ENCODE data around the gene OCA2.

OCA2 gene

DNA sequence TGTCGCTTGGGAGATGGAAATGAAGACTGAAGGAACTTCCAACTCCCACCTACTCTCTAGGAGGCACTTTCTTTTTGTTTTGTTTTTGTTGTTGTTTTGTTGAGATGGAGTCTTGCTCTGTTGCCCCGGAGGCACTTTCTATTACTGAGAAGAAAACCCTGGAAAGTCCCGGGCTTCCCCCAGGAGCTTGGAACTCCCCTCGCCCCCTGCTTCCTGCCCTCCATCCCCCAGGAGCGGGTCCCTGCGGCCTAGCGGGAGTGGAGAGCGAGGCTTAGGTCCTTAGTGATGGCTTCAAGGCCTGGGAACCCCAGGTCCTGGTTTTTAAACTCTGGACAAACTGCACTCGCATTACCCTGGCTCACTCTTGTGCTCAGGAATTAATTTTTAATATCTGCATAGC is 195.7 kb downstream of the OCA2 start:
- Histone ChIP-seq H3K27ac (ENCODE audit: low read length) (no peak overlapping the region), H3K27me3 (ENCODE audit: low read depth, low read length) (no peaks in the 10 kb centered on the region), H3K79me2 (ENCODE audit: low read length) (no peaks in the 10 kb centered on the region), H3K4me3 (ENCODE audit: low read length) (no peak overlapping the region), H3K9ac (ENCODE audit: low read length) (no peak overlapping the region), H3K4me2 (ENCODE audit: low read length) (no peak overlapping the region), H2AFZ (ENCODE audit: low read depth, low read length) (no peak overlapping the region), H3K9me3 (ENCODE audit: insufficient read depth, low read length) (0 out of 2 replicates have a peak, but pooled peaks cover 3% of the 10 kb centered on the region), H3K4me1 (ENCODE audit: low read length) (no peaks in the 10 kb centered on the region), H4K20me1 (ENCODE audit: insufficient read depth, low read length) (no peaks in the 10 kb centered on the region), H3K36me3 (replicated peaks; ENCODE audit: low read depth, low read length) (no peaks in the 10 kb centered on the region)
- TF ChIP-seq, protein P1, sequence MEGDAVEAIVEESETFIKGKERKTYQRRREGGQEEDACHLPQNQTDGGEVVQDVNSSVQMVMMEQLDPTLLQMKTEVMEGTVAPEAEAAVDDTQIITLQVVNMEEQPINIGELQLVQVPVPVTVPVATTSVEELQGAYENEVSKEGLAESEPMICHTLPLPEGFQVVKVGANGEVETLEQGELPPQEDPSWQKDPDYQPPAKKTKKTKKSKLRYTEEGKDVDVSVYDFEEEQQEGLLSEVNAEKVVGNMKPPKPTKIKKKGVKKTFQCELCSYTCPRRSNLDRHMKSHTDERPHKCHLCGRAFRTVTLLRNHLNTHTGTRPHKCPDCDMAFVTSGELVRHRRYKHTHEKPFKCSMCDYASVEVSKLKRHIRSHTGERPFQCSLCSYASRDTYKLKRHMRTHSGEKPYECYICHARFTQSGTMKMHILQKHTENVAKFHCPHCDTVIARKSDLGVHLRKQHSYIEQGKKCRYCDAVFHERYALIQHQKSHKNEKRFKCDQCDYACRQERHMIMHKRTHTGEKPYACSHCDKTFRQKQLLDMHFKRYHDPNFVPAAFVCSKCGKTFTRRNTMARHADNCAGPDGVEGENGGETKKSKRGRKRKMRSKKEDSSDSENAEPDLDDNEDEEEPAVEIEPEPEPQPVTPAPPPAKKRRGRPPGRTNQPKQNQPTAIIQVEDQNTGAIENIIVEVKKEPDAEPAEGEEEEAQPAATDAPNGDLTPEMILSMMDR (IDR thresholded peaks at IDR 0.05; ENCODE audit: low read depth, low read length), result no peak
- TF ChIP-seq EZH2phosphoT487 (IDR thresholded peaks at IDR 0.05; ENCODE audit: low read depth), result no peak

DNA sequence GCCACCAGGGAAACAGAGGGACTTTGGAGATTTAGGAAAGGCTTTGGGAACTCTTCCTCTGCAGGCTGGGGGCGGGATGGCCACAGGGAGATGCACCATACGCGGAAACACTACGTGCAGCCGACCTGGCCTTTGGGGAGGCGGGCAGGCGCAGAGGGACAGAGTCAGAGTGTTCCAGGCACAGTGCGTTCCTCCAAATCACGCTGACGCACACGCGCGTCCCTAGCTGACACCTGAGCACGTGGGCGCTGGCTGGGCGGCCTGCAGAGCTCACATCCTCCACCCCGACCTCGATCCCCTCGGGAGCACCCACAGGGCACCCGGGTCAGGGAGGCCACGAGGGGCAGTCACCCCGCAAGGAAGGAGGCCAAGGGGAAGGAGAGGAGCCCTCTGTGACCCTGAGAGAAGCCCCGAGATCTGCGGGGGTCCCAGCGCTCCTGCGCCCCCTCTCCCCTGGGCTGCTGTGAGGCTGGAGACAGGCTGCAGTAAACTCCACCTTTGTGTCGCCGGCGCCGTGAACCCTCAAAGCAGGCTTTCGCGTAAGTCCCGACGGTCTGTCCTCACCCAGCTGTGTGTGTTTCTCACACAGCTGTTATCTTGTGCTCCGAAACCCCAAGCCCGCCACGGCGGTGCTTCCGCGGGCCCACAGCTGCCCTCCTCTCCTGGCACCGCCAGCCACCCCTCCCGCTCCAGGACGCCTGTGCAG is 196.3 kb downstream of the OCA2 start:
- Histone ChIP-seq H3K9me3 (ENCODE audit: insufficient read depth, low read length) (0 out of 2 replicates have a peak, but pooled peaks cover 3% of the 10 kb centered on the region), H3K4me1 (ENCODE audit: low read length) (no peaks in the 10 kb centered on the region), H3K36me3 (replicated peaks; ENCODE audit: low read depth, low read length) (no peaks in the 10 kb centered on the region), H3K27me3 (ENCODE audit: low read depth, low read length) (no peaks in the 10 kb centered on the region), H3K9ac (ENCODE audit: low read length) (no peak overlapping the region), H3K79me2 (ENCODE audit: low read length) (no peaks in the 10 kb centered on the region), H3K27ac (ENCODE audit: low read length) (no peak overlapping the region), H3K4me3 (ENCODE audit: low read length) (no peak overlapping the region), H3K4me2 (ENCODE audit: low read length) (no peak overlapping the region), H4K20me1 (ENCODE audit: insufficient read depth, low read length) (no peaks in the 10 kb centered on the region), H2AFZ (ENCODE audit: low read depth, low read length) (no peak overlapping the region)
- no peak for TF ChIP-seq EZH2phosphoT487 (IDR thresholded peaks at IDR 0.05; ENCODE audit: low read depth)
- TF ChIP-seq, protein P1 (IDR thresholded peaks at IDR 0.05; ENCODE audit: low read depth, low read length), result no peak

DNA sequence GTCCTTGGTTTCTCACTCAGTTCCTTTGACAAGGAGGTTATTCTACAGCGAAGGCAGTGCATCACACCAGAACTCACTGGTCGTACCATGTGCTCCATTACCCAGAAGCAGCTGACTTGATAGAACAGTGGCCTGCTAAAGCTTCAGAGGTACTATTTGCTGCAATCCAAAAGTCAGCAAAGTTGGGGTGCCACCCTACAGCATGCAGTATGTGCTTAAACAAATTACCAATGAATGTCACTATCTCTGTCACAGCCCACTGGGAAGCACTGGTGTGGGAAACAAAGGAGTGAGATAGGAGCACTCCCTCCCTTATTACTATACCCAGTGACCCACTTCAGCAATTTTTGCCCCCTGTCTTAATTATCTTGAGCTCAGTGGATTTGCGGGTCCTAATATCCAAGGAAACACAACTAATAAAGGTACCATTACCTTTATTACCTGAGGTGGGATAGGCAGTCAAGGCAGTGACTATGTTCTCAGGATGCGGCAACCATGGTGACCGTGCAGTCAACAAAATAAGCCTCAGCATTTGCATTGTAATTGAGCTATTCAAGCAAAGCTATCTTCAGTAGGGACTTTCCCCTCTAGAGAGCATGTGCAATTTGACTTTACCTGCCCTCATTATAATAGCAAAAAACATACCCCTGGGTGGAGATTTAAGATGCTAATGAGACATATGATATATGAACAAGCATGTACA is 199.4 kb downstream of the OCA2 start:
- no peak overlapping the region for H2AFZ ChIP-seq (ENCODE audit: low read depth, low read length)
- no peaks in the 10 kb centered on the region for H3K9me3 ChIP-seq (ENCODE audit: insufficient read depth, low read length)
- no peaks in the 10 kb centered on the region for H3K4me1 ChIP-seq (ENCODE audit: low read length)
- no peaks in the 10 kb centered on the region for H3K36me3 ChIP-seq (replicated peaks; ENCODE audit: low read depth, low read length)
- no peak overlapping the region for H3K9ac ChIP-seq (ENCODE audit: low read length)
- H3K27me3 ChIP-seq (ENCODE audit: low read depth, low read length), result no peaks in the 10 kb centered on the region
- TF ChIP-seq EZH2phosphoT487 (IDR thresholded peaks at IDR 0.05; ENCODE audit: low read depth), result no peak
- no peak overlapping the region for H3K27ac ChIP-seq (ENCODE audit: low read length)
- no peak overlapping the region for H3K4me2 ChIP-seq (ENCODE audit: low read length)
- H3K4me3 ChIP-seq (ENCODE audit: low read length), result no peak overlapping the region
- no peaks in the 10 kb centered on the region for H4K20me1 ChIP-seq (ENCODE audit: insufficient read depth, low read length)
- H3K79me2 ChIP-seq (ENCODE audit: low read length), result no peaks in the 10 kb centered on the region

DNA sequence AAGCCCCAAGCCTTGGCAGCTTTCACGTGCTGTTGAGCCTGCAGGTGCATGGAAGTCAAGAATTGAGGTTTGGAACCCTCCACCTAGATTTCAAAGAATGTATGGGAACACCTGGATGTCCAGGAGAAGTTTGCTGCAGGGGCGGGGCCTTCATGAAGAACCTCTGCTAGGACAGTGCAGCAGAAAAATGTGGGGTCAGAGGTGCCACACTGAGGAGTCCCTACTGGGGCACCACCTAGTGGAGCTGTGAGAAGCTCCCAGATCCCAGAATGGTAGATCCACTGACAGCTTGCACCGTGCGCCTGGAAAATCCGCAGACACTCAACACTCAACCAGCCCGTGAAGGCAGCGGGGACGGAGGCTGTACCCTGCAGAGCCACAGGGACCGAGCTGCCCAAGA is 201.6 kb downstream of the OCA2 start:
- Histone ChIP-seq H3K27ac (ENCODE audit: low read length) (no peak overlapping the region), H3K79me2 (ENCODE audit: low read length) (no peaks in the 10 kb centered on the region), H3K9ac (ENCODE audit: low read length) (no peak overlapping the region), H3K4me1 (ENCODE audit: low read length) (no peaks in the 10 kb centered on the region), H3K4me3 (ENCODE audit: low read length) (no peak overlapping the region), H3K4me2 (ENCODE audit: low read length) (no peak overlapping the region), H3K36me3 (replicated peaks; ENCODE audit: low read depth, low read length) (no peaks in the 10 kb centered on the region), H3K9me3 (ENCODE audit: insufficient read depth, low read length) (no peaks in the 10 kb centered on the region), H3K27me3 (ENCODE audit: low read depth, low read length) (no peaks in the 10 kb centered on the region), H2AFZ (ENCODE audit: low read depth, low read length) (no peak overlapping the region), H4K20me1 (ENCODE audit: insufficient read depth, low read length) (no peaks in the 10 kb centered on the region)
- TF ChIP-seq, protein P1 (IDR thresholded peaks at IDR 0.05; ENCODE audit: low read depth, low read length), result no peak
- no peak for TF ChIP-seq EZH2phosphoT487 (IDR thresholded peaks at IDR 0.05; ENCODE audit: low read depth)
